GM19455 (cell line): Measurements from ENCODE around the gene ANKRD27.
"Not testable (repeated sequence)": the region's sequence is repeated elsewhere in the genome, so short reads cannot be mapped to it uniquely, and the experiment has no call there.

Experiments used
- ATAC-seq: cut with Tn5 transposase; IDR thresholded peaks from one replicate; pipeline ENCODE4 v1.9.1; 2021; ENCODE audit not compliant: unreplicated experiment

Gene ANKRD27

DNA sequence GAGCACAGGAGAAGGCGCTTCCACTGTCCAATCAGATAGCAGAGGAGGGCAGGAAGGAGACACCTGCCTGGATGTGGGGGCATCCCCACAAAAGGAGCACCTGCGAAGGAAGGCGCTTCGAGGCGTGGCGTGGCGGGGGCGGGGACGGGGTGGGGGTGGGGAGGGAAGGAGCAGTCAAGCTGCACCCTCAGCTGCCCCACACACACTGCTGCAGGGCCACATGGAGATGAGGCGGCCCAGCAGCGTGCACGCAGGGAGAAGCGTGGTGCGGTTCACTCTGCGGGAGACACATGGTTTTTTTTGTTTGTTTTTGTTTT lies 21.4 kb downstream of the ANKRD27 start:
- ATAC-seq = no peak

DNA sequence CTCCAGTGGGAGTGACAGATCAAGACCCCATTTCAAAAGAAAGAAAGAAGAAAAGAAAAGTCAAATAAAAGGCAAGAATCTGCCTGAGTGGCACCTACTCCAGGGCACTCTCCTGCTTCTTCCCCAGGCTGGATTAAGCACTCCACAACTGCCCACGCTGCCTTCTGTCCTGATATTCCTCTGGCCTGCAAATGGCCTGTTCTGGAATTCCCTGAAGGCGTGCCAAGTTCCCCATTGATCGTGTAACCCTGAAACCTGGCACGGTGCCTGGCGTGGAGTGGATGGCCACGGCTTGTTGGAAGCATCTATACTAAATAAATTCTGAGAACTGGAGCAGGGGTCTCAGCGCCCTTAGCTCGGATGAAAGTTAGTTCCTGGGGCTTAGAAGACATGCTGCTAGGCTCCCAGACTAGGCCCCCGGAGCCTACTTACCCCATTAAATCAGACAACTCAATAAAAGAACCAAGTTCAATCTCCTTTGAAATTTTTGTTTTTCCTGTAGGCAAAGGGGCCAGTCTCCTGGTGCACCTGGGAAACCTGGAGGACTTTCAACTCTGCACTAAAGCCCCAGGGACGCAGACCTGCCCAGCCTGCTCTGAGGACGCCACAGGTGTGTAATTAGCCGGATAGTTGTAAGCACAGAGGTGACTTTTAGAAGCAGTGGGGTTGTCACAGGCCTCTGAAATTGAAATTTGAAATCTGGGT lies 21.9 kb downstream of the ANKRD27 start:
- ATAC-seq = no peak

DNA sequence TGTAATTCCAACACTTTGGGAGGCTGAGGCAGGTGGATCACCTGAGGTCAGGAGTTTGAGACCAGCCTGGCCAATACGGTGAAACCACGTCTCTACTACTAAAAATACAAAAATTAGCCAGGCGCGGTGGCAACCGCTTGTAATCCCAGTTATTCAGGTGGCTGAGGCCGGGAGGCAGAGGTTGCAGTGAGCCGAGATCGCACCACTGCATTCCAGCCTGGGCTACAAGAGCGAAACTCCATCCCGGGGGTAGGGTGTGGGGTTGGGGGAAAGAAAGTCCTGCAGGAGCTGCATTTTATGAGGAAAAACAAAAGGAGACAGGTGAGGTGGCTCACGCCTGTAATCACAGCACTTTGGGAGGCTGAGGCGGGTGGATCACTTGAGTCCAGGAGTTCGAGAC lies 22.6 kb downstream of the ANKRD27 start:
- ATAC-seq = not testable (repeated sequence)

DNA sequence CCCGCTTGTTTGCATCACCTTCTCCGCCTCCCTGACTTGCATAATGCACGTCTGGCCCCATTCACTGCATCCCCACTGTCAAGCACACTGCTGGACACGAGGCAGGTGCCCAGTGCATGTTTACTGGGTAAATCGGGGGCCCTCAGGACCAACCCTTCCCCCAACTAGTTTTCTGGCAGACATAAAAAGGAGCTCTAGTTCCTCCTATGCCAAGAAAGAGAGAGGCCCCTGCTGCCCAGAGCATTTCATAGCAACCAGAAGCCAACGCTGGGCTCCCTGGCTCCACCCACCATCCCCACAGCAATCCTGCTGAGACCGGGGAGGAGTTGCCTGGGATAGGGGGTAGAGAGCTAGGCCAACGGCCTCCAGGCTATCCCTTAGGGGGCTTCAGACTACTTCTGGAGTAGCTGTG lies 23.2 kb downstream of the ANKRD27 start:
- ATAC-seq = no peak

DNA sequence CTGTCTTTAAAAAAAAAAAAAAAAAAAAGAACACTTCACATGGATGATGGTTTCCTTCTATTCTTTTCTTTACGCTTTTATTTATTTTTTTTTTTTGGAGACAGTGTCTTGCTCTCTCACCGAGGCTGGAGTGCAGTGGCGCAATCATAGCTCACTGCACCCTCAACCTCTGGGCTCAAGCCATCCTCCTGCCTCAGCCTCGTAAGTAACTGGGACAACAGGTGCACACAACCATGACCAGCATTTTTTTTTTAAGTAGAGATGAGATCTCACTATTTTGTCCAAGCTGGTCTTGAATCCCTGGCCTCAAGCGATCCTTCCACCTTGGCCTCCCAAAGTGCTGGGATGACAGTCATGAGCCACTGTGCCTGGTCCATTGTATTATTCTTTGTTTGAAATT lies 24.3 kb downstream of the ANKRD27 start:
- ATAC-seq = no peak

DNA sequence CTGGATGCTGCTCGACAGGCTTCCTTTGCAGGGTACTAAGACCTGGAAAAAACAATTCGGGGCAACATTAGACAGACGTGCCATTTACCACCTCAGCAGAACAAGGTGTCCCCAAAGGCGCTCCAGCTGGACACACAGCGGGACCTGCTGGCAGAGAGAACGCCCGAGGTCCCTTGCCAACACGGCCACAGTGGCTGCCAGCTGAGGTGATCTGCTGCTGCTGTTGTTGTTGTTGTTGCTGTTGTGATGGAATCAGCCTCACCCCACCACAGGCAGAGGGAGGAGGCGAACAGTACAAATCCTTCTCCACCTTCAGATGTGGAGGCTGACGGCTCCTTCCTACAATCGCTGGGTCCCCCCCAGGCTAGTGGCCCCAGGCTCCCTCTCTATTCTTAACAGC lies 25.2 kb downstream of the ANKRD27 start:
- ATAC-seq = no peak

DNA sequence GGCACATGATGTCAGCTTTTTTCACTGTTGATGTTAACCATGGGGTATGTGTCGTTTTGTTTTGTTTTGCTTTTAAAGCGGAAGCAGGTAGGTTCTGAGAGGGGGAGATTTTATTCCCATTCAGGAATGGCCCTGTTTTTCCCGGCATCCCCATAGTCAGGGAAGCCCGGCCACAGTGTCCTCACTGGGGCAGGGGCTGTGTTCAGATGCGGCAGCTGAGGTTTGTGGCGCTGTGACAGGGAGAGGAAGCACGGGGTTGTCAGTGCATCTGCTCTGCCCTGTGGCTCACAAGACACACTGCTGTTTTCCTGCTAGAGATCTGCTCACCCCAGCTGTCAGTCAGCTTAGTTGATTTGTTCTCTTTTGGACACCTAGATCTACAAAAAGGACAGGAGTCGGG lies 27.6 kb downstream of the ANKRD27 start:
- no peak for ATAC-seq

DNA sequence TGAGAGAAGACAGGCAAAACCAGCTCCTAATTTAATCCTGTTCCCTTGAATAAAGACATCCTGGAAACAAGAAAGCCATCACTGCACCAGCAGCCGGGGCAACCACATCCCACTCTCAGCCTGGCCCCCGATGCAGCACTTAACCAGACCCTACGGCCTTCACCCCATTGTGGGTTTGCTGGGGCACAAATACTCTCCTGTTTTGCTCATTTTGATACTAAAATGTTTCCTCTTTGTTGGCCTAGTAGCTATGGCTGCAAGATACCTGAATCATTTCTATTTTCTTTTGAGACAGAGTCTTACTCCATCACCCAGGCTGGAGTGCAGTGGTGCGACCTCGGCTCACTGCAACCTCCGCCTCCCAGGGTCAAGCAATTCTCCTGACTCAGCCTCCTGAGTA lies 28.4 kb downstream of the ANKRD27 start:
- ATAC-seq = no peak

DNA sequence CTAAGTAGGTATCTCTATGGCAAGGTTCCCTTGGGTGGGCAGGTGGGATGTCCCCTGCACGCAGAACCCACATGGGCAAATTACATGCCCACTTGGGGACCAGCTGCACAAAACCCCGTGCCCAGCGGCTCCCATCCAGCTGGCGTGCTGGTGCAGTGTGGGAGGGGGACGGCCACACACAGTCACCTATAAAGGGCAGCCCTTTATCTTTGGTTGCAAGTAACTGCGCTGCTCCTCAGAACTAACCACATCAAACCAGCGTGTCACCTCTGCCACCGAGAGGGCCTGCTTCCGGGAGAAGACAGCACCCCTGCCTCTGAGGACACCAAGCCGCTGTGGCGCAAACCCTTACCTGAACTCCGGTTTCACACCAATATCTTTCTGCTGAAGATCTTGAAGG lies 32.2 kb downstream of the ANKRD27 start:
- ATAC-seq = no peak

DNA sequence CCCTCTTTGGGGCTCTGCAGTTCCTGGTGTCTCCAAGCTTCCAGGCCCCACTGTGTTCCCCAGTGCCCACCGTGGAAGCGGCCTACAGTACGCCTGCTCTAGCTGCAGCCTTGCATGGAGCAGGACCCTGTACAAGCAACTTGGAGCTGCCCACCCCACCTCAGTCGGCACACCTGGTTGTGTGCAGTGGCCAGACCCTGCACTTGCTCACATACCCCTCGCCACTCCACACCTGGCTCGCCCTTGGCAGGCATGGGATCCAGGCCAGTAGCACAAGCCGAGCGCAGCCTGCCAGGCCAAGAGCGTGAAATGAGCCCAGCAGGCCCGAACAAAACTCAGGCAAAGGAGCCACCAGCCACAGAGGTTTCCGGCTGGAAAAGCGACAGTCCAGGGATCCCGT lies 36.4 kb downstream of the ANKRD27 start:
- ATAC-seq = no peak

DNA sequence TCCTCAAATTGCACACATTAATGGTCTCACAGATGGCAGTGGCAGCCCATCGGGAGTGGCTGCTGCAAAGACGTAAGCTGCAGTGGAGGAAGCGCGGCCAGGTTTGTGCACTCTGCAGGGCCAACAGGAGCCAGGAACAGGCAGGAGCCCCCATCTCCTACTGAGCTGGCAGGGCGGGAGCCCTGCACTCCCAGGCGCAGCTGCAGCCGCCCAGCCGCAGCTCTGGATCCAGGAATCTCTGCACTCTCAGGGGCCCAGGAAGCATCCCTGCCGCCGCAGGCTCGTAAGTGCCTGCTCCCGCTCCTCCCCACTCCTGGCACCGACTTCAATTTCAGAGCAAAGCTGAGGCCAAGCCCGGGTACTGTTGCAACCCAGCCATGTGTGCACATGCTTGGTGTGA lies 37.5 kb downstream of the ANKRD27 start:
- no peak for ATAC-seq

DNA sequence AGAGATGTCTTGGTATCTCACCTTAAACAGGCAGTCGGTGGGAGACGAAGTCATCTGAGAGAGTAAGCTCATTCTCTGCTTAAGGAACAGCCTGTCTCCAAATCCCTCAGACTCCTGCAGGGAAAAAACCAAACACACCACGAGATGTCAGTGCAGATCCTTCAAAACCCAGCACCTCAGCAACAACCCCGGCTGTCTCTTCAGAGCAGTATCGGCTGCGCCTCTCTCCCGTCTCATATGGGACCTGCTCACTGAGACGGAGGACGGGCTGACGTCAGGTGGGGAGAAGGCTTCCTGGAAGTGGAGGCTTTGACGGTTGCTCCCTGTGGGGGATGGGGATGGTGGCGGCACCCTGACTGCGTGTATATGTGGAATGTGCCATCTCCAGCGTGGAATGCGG lies 43.6 kb downstream of the ANKRD27 start:
- no peak for ATAC-seq

DNA sequence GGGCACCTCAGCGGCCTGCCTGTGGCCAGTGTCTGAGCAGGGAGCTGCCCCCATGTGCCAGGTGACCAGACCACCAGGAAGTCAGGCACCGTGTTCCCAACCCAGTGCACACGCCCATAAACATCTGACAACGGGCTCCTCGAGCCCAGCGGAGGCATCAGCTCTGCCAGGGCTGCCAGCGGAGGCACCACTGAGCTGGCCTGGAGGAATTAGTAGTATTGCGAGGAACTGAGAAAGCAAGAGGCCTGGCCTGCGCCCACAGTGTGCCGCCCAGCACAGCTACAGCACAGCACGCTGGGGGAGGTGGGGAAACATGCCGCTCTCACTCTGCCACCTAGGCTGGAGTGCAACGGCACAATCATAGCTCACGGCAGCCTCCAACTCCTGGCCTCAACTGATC lies 44.6 kb downstream of the ANKRD27 start:
- ATAC-seq = no peak

DNA sequence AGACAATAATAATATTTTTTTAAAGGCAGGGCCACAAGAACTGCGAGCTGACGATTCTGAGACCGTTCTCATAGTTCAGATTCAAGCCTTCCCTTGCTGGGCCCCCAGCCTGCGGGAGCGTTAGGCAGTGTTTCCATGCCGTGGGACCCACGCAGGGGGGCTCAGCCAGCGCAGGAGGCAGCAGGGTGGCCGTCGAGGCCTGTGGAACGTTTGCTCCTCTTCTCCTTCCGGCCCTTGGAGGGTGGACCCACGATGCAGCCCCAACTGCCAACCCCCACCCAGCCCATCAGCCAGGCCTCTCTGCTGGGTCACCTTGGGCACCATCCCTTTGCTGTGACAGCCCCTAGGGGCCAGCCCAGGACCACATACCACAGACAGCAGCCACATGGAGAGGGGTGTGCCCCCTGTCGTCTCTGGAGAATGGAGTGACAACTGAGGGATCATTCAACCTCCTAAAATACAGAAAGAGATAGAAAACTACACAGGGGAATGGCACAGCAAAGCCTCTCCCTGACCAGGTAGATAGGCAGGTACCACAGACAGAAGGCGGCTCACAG lies 47.2 kb downstream of the ANKRD27 start:
- no peak for ATAC-seq

DNA sequence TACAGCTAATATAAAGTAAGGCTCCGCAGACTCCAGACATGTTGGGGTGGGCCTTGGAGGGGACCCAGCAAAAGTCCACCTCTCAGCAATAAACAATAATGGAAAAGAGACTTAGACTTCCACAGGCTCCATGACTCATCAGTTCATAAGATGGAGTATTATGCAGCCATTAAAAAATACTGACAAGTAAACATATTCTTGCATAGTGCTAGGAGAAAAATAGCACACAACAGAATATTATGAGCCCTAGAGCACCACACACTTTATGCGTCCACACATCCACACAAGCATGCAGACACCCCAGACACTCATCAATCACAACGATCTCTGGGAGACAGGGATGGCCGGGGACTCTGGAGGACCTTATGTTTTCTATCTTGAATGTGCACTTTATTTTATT lies 48.0 kb downstream of the ANKRD27 start:
- ATAC-seq = no peak

DNA sequence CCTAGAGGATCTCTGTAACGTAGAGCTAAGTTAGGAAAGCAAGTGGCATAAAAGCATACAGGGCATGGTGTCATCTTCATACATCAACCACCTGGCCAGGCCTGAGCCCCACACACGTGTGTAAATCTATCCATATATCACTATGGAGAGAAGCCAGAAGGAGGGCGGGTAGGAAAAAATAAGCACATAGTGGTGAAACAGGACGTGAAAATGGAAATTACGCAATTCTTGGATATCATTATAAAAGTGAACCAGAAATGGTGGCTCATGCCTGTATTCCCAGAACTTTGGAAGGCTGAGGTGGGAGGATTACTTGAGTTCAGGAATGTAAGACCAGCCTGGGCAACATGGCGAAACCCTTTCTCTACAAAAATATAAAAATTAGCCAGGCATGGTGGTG lies 50.6 kb downstream of the ANKRD27 start:
- ATAC-seq = no peak

DNA sequence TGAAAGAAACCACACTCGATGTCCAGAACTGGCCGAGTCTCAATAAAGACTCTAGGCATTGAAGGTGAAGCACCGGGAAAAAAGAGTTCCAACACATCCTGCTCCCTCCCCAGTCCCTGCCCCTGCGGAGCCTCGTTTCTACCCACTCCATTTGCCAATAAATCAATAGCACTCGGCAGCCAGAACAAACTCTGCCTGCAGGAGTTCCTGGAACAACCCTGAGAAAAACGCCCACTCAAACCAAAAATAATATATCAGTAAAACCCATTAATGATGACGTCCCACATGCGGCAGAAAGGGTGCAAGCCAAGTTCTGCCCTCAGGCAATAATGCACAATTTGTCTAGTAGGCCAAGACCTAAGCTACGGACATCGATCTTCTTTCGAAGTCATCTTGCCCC lies 53.0 kb downstream of the ANKRD27 start:
- no peak for ATAC-seq

DNA sequence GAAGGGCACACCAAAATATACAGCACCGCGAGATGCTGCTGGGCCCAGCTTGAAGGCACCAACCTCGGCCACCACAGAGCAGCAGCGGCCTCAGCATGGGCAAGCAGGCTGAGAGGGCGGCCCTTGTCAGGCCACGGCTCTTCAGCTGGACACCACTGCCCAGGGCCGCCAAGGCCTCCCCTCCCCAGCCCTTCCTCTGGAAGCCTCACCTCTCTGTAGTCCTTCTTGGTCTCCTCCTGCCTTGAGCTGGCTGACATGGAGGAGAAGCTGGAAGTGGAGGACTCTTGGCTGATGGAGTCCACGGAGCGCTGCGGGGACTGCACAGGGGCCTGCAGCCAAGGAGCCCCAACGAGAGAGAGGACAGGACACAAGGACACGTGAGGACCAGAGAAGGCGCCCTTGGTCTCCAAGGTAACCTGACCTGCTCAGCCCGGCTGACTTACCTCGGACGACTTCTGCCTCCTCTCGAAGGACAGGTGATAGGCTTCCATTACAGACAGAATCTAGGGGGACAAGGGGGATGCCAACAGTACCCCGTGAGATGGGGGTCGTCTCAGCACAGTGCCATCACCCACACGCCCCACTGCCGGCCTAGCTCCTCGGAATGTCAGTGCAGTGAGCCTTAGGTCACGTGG lies 55.8 kb downstream of the ANKRD27 start:
- no peak for ATAC-seq

DNA sequence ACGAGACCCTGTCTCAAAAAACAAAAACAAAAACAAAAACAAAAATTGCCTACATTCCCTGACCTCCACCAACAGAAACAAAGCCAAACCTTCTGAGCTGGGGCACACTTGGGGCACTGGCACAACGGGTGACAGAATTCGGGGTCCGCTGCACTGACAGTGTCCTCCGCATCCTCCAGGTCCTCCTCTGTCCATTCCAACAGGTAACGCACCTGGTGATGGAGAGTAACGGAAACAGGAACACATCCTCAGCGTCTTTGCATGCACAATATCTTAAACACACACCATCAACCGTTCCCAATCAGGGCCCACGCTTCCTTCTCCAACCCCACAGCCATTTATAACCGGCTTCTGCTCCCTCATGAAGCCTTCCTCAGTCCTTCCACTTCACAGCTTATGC lies 59.4 kb downstream of the ANKRD27 start:
- ATAC-seq = no peak

DNA sequence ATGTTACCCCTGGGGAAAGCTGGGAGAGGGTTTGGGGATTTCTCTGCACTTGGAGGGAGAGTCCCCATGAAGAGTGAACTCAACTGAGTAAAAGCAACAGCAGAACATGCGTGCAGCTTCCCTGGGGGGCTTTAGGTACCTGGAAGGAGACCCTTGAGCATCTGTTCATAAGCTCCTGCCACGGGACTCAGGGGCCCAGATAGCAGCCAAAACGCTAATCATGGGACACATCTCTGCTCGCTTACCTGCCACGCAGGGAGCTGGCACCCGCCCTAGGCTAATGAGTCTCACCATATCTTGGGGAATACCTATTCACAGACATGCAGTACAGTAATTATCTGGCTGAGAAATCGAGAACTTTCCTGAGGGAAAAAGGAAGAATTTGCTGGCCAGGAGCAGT lies 60.1 kb downstream of the ANKRD27 start:
- ATAC-seq = no peak

DNA sequence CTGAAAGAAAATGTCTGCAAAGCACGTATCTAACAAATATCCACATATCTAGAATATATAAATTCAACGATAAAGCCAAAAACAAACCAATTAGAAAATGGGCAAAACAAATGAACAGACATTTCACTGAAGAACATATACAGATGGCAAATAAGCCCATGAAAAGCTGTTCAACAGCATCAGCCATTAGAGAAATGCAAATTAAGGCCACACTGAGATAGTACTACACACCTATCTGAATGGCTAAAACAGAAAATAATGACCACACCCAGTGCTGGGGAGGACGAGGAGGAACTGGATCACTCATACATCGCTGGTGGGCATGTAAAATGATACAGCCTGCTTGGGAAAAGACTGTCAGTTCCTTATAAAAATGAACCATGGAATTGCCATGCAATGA lies 62.0 kb downstream of the ANKRD27 start:
- no peak for ATAC-seq

DNA sequence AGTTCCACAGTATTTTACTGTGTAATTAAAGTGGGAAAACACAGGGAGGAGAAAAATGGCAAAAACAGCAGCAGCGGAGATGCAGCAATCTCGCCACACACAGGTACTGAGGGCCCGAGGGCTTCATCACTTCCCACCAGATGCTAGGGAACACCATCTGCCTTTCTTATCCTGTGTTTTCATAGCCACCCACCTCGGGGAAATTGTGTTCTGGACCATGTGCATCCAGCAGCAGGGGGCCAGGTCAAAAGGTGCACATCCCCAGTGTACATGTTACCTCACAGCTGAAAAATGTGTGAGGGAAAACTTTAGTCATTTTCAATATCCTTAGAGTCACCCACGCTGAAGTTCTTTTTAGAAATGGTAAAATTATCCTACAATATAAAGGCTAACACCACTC lies 63.8 kb downstream of the ANKRD27 start:
- ATAC-seq = no peak

DNA sequence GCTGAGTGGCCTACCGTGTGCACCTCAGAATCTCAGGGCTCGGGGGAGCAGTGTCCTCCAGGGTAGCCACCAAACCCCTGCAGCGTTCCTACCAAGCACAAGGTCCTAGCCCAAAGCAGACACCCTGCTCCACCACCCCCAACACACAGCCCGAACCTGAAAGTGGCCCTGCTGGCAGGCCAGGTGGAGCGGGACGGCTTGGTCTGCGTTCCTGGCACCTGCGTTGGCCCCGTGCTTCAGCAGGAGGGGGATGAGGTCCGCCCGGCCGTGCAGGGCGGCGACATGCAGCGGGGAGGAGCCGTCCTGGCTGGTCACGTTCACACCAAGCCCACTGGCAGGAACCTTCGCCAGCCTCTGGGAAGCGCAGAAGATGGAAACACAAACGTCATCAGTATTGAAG lies 67.5 kb downstream of the ANKRD27 start:
- ATAC-seq = no peak
